Measurements from ENCODE around the gene HMCN1. TPM values are rescaled to one million over a fixed set of nuclear protein-coding genes. Genes with fewer than 3 reads are reported as not detected.
A peak's percentile ranks its signal among the peaks of the same experiment; 100 is the strongest.

The HMCN1 gene
- total and polyA plus RNA-seq, 2 donors (not counting 1 experiment from before 2014, with no cell fraction given), result 6.8 to 21.0 TPM

- Histone ChIP-seq H3K27me3 (ENCODE audit: control insufficient read depth, insufficient read depth, low read length) (no peaks in the 10 kb centered on the region), H3K4me3 (replicated peaks in 1 of 4; ENCODE audit: control extremely low read depth in 1 of 4, insufficient read depth in 1 of 4, low read depth in 3 of 4, low read length in 4 of 4) (no peak overlapping the region), H3K9me3 (ENCODE audit: control insufficient read depth, insufficient read depth, low read depth, low read length) (no peaks in the 10 kb centered on the region), H4K20me1 (ENCODE audit: control insufficient read depth, extremely low read depth, insufficient read depth, low read length) (no peaks in the 10 kb centered on the region), H3K9ac (ENCODE audit: insufficient read depth, low read length) (no peak overlapping the region), H3K27ac (ENCODE audit: insufficient read depth, low read length) (no peak overlapping the region), H3K36me3 (ENCODE audit: control insufficient read depth, insufficient read depth, low read length) (no peaks in the 10 kb centered on the region), H2AFZ (ENCODE audit: low read length) (no peak overlapping the region), H3K79me2 (ENCODE audit: control insufficient read depth, insufficient read depth, low read length) (no peaks in the 10 kb centered on the region), H3K4me1 (ENCODE audit: control insufficient read depth, extremely low read depth, insufficient read depth, low read length) (no peaks in the 10 kb centered on the region), H3K4me2 (ENCODE audit: extremely low read depth, insufficient read depth, low read length) (no peak overlapping the region)
- TF ChIP-seq CTCF (conservative IDR thresholded peaks at IDR 0.05 in 1 of 2, IDR thresholded peaks at IDR 0.05 in 1 of 2; ENCODE audit: low read depth in 1 of 2, low read length in 2 of 2) (no peak), EZH2 (IDR thresholded peaks at IDR 0.05; ENCODE audit: low read length, missing control alignments) (no peak)
- DNase-seq (ENCODE audit: low read depth in 2 of 2), result no peak
Measured at GRCh38 chr1:186091222-186091720, 357.1 kb downstream of the HMCN1 start.

DNA sequence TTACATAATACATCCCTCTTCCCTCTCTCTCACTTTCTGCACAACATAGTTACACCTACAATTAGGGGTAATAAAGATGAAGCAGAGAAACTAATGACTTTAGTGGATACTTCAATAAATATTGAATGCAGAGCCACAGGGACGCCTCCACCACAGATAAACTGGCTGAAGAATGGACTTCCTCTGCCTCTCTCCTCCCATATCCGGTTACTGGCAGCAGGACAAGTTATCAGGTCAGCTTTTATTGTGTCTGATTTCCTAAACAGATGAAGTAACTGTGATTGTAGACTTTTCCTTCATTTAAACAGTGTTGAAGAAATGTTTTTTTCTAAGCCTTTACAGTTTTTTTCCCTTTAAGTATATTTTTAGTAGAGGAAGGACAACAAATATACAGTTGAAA lies 359.2 kb downstream of the HMCN1 start:
- Histone ChIP-seq H3K4me3 (replicated peaks in 1 of 4; ENCODE audit: control extremely low read depth in 1 of 4, insufficient read depth in 1 of 4, low read depth in 3 of 4, low read length in 4 of 4) (no peak overlapping the region), H3K9me3 (ENCODE audit: control insufficient read depth, insufficient read depth, low read depth, low read length) (no peaks in the 10 kb centered on the region), H3K9ac (ENCODE audit: insufficient read depth, low read length) (no peak overlapping the region), H3K27me3 (ENCODE audit: control insufficient read depth, insufficient read depth, low read length) (no peaks in the 10 kb centered on the region), H3K4me1 (ENCODE audit: control insufficient read depth, extremely low read depth, insufficient read depth, low read length) (no peaks in the 10 kb centered on the region), H3K27ac (ENCODE audit: insufficient read depth, low read length) (no peak overlapping the region), H3K4me2 (ENCODE audit: extremely low read depth, insufficient read depth, low read length) (no peak overlapping the region), H3K79me2 (ENCODE audit: control insufficient read depth, insufficient read depth, low read length) (no peaks in the 10 kb centered on the region), H2AFZ (ENCODE audit: low read length) (no peak overlapping the region), H3K36me3 (ENCODE audit: control insufficient read depth, insufficient read depth, low read length) (no peaks in the 10 kb centered on the region), H4K20me1 (ENCODE audit: control insufficient read depth, extremely low read depth, insufficient read depth, low read length) (no peaks in the 10 kb centered on the region)
- TF ChIP-seq CTCF (conservative IDR thresholded peaks at IDR 0.05 in 1 of 2, IDR thresholded peaks at IDR 0.05 in 1 of 2; ENCODE audit: low read depth in 1 of 2, low read length in 2 of 2) (no peak), EZH2 (IDR thresholded peaks at IDR 0.05; ENCODE audit: low read length, missing control alignments) (no peak)
- DNase-seq (ENCODE audit: low read depth in 2 of 2), result peak in 1 of 2 donors; percentile 44

- Histone ChIP-seq H3K4me2 (ENCODE audit: extremely low read depth, insufficient read depth, low read length) (no peak overlapping the region), H3K4me1 (ENCODE audit: control insufficient read depth, extremely low read depth, insufficient read depth, low read length) (no peaks in the 10 kb centered on the region), H4K20me1 (ENCODE audit: control insufficient read depth, extremely low read depth, insufficient read depth, low read length) (no peaks in the 10 kb centered on the region), H3K27ac (ENCODE audit: insufficient read depth, low read length) (no peak overlapping the region), H3K9ac (ENCODE audit: insufficient read depth, low read length) (no peak overlapping the region), H2AFZ (ENCODE audit: low read length) (no peak overlapping the region), H3K27me3 (ENCODE audit: control insufficient read depth, insufficient read depth, low read length) (no peaks in the 10 kb centered on the region), H3K36me3 (ENCODE audit: control insufficient read depth, insufficient read depth, low read length) (no peaks in the 10 kb centered on the region), H3K4me3 (replicated peaks in 1 of 4; ENCODE audit: control extremely low read depth in 1 of 4, insufficient read depth in 1 of 4, low read depth in 3 of 4, low read length in 4 of 4) (no peak overlapping the region), H3K79me2 (ENCODE audit: control insufficient read depth, insufficient read depth, low read length) (no peaks in the 10 kb centered on the region), H3K9me3 (ENCODE audit: control insufficient read depth, insufficient read depth, low read depth, low read length) (no peaks in the 10 kb centered on the region)
- DNase-seq (ENCODE audit: low read depth in 2 of 2), result peak; percentile 6 to 80
- TF ChIP-seq CTCF (conservative IDR thresholded peaks at IDR 0.05 in 1 of 2, IDR thresholded peaks at IDR 0.05 in 1 of 2; ENCODE audit: low read depth in 1 of 2, low read length in 2 of 2), result no peak
- TF ChIP-seq EZH2 (IDR thresholded peaks at IDR 0.05; ENCODE audit: low read length, missing control alignments), result no peak
Measured at GRCh38 chr1:186094172-186094571, 360.0 kb downstream of the HMCN1 start.
